Gastrocnemius medialis (tissue), 4 donors: ENCODE results near the gene SMURF2.

Experiments
- POLR2A ChIP-seq, 2 donors: fragments of 450-650 bp; IDR thresholded peaks; one replicate each; pipeline ENCODE4 v1.6.1; 2017; ENCODE audit warnings: antibody characterized with exemption in 2 of 2, mild to moderate bottlenecking in 2 of 2, moderate library complexity in 2 of 2
- TF ChIP-seq, protein P1 (sequence below), 5 experiments: fragments of 450-650 bp in 3 of 5; fragments of 200-600 bp in 2 of 5; sonication (generic) in 2 of 5; IDR thresholded peaks in 4 of 5; conservative IDR thresholded peaks in 1 of 5; 1 replicate in 4 of 5; 2 replicates in 1 of 5; pipeline ENCODE4 v1.5.1; 2016 to 2019; ENCODE audit warnings: antibody characterized with exemption in 5 of 5, mild to moderate bottlenecking in 3 of 5, moderate library complexity in 3 of 5

DNA sequence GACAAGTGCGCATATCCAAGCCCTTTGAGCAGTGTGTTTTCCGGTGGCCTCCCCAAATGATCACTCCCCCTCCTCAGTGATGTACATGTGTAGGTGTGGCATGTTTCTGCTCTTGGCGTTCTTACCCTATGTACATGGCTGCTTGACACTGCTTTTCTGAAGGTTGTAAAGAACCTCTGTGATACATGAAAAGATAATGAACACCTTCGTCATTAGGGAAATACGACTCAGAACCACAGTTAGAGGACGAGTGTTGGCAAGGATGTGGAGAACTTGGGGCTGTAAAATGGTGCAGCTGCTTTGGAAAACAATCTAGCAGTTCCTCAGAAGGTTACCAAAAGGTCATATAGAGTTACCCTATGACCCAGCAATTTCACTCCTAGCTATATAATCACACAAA, 126.8 kb downstream of the SMURF2 start:
- TF ChIP-seq, protein P1, sequence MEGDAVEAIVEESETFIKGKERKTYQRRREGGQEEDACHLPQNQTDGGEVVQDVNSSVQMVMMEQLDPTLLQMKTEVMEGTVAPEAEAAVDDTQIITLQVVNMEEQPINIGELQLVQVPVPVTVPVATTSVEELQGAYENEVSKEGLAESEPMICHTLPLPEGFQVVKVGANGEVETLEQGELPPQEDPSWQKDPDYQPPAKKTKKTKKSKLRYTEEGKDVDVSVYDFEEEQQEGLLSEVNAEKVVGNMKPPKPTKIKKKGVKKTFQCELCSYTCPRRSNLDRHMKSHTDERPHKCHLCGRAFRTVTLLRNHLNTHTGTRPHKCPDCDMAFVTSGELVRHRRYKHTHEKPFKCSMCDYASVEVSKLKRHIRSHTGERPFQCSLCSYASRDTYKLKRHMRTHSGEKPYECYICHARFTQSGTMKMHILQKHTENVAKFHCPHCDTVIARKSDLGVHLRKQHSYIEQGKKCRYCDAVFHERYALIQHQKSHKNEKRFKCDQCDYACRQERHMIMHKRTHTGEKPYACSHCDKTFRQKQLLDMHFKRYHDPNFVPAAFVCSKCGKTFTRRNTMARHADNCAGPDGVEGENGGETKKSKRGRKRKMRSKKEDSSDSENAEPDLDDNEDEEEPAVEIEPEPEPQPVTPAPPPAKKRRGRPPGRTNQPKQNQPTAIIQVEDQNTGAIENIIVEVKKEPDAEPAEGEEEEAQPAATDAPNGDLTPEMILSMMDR (IDR thresholded peaks at IDR 0.05 in 4 of 5, conservative IDR thresholded peaks at IDR 0.05 in 1 of 5) = no peak
- TF ChIP-seq POLR2A (IDR thresholded peaks at IDR 0.05) = no peak
